Esophagus squamous epithelium (tissue), 5 donors: Measurements from ENCODE around the gene SFTPB. TPM values are rescaled to one million over a fixed set of nuclear protein-coding genes. Genes with fewer than 3 reads are reported as not detected.

Experiments
- DNase-seq: peaks from one replicate; lab custom pipeline; 2025; lab: John Stamatoyannopoulos, UW
- H3K27ac ChIP-seq, 4 donors: fragments of 200-600 bp; sonication (generic); one replicate each; pipeline ENCODE4 v1.5.1; 2016 to 2019; ENCODE audit warnings: mild to moderate bottlenecking in 1 of 4
- H3K27me3 ChIP-seq, 4 donors: fragments of 200-600 bp; sonication (generic); 1 replicate in 3 of 4; 2 replicates in 1 of 4; pipeline versions ENCODE4 v1.5.1 to v1.6.0; 2017 to 2021; ENCODE audit warnings: antibody characterized with exemption in 1 of 4
- H3K36me3 ChIP-seq, 3 donors: fragments of 200-600 bp; sonication (generic); one replicate each; pipeline ENCODE4 v1.5.1; 2016 to 2019
- H3K4me1 ChIP-seq, 3 donors: fragments of 200-600 bp; sonication (generic); one replicate each; pipeline ENCODE4 v1.5.1; 2017 to 2019
- H3K4me3 ChIP-seq, 4 donors: fragments of 200-600 bp; sonication (generic); 1 replicate in 3 of 4; 2 replicates in 1 of 4; pipeline ENCODE4 v1.5.1; 2016 to 2019; ENCODE audit warnings: mild to moderate bottlenecking in 2 of 4, moderate library complexity in 1 of 4
- H3K9me3 ChIP-seq, 3 donors: fragments of 200-600 bp; sonication (generic); one replicate each; pipeline ENCODE4 v1.5.1; 2016 to 2019
- CTCF ChIP-seq, 6 experiments: fragments of 450-650 bp in 4 of 6; fragments of 200-600 bp in 2 of 6; sonication (generic) in 2 of 6; IDR thresholded peaks; one replicate each; pipeline ENCODE4 v1.5.1; 2016 to 2019; ENCODE audit warnings: antibody characterized with exemption in 6 of 6, mild to moderate bottlenecking in 4 of 6, moderate library complexity in 4 of 6
- POLR2A ChIP-seq, 4 donors: fragments of 450-650 bp; IDR thresholded peaks; one replicate each; pipeline ENCODE4 v1.6.1; 2017; ENCODE audit warnings: antibody characterized with exemption in 4 of 4, mild to moderate bottlenecking in 4 of 4, moderate library complexity in 3 of 4
- WGBS, 2 donors: methylation state at CpG; one replicate each; pipeline ENCODE4 v1.1.5; 2018; 5-methylcytosine and 5-hydroxymethylcytosine counted together
- intact Hi-C: fragments of 100-400 bp; cut with DNase I; formaldehyde crosslinking; loops from one replicate; pipeline ENCODE4 v1.15.0; 2022
- total RNA-seq, 4 donors: library from RNA; depleted of rRNA; stranded (reverse); fragments of >200 nt; gene quantifications; one replicate each; pipeline ENCODE4 v1.1.0, GENCODE V29; 2016
- donor health status: DM: yes; HTN: yes; CAD: no.

SFTPB gene
- total RNA-seq, 4 donors from 2014 or later, result not detected

- H3K9me3 ChIP-seq, result no peaks in the 10 kb centered on the region
- no peak for DNase-seq
- 42 to 49% methylated on average over 2 of the region's 2 CpGs for WGBS, 2 donors
- no peak overlapping the region for H3K4me3 ChIP-seq
- peaks cover 0 to 10% (median 0%) of the 10 kb centered on the region in 3 donors for H3K4me1 ChIP-seq
- TF ChIP-seq CTCF (IDR thresholded peaks at IDR 0.05), result no peak
- no peak for TF ChIP-seq POLR2A (IDR thresholded peaks at IDR 0.05)
- H3K27ac ChIP-seq, result no peak overlapping the region
- no peaks in the 10 kb centered on the region for H3K36me3 ChIP-seq
- no peaks in the 10 kb centered on the region for H3K27me3 ChIP-seq
- intact Hi-C loops, result no loop called here
Observed at GRCh38 chr2:85697716-85698115, 29.7 kb upstream of the SFTPB start.

DNA sequence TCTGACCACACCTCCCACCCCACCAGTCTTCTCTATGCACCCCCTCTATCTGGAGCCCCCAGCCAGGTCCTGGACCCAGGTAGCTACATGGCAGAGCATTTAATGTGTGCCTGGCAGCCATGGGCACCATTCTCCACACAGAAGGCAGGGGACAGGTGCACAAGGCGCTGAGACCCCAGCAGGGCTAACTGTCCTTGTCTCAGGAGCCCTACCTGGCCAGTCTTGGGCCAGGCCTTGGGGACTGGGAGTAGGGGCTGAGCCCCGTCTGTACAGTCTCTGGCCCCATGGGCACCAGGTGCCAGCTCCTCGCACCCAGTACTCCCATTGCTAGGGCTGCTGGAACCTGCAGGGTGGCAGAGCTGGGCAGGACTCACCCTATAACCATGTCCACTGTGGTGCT, 29.1 kb upstream of the SFTPB start:
- WGBS, 2 donors, result no CpG with 5 or more reads among the region's 3 CpGs
- Histone ChIP-seq H3K9me3 (no peaks in the 10 kb centered on the region), H3K27me3 (no peaks in the 10 kb centered on the region), H3K27ac (no peak overlapping the region), H3K4me3 (no peak overlapping the region), H3K36me3 (no peaks in the 10 kb centered on the region), H3K4me1 (peaks cover 0 to 4% (median 0%) of the 10 kb centered on the region in 3 donors)
- TF ChIP-seq CTCF (IDR thresholded peaks at IDR 0.05), result no peak
- TF ChIP-seq POLR2A (IDR thresholded peaks at IDR 0.05), result no peak
- DNase-seq, result no peak
- intact Hi-C loops, result no loop called here

- intact Hi-C loops, result no loop called here
- H3K9me3 ChIP-seq, result no peaks in the 10 kb centered on the region
- H3K27ac ChIP-seq, result no peak overlapping the region
- H3K4me1 ChIP-seq, result no peaks in the 10 kb centered on the region
- no peaks in the 10 kb centered on the region for H3K27me3 ChIP-seq
- TF ChIP-seq CTCF (IDR thresholded peaks at IDR 0.05) (no peak), POLR2A (IDR thresholded peaks at IDR 0.05) (no peak)
- 83 to 85% methylated on average over 7 to 8 of the region's 12 CpGs for WGBS, 2 donors
- DNase-seq, result no peak
- no peak overlapping the region for H3K4me3 ChIP-seq
- no peaks in the 10 kb centered on the region for H3K36me3 ChIP-seq
Observed at GRCh38 chr2:85695691-85696668, 28.0 kb upstream of the SFTPB start.

GRCh38 chr2:85695121-85695520, 27.1 kb upstream of the SFTPB start:
- intact Hi-C loops, result no loop called here
- WGBS, 2 donors, result 68 to 94% methylated on average over 7 to 8 of the region's 11 CpGs
- TF ChIP-seq POLR2A (IDR thresholded peaks at IDR 0.05) (no peak), CTCF (IDR thresholded peaks at IDR 0.05) (no peak)
- Histone ChIP-seq H3K4me3 (no peak overlapping the region), H3K27me3 (no peaks in the 10 kb centered on the region), H3K4me1 (no peaks in the 10 kb centered on the region), H3K36me3 (no peaks in the 10 kb centered on the region), H3K27ac (no peak overlapping the region), H3K9me3 (no peaks in the 10 kb centered on the region)
- no peak for DNase-seq
